T-cell (primary cell): ENCODE measurements around the gene MRM2. TPM values are rescaled to one million over a fixed set of nuclear protein-coding genes. Genes with fewer than 3 reads are reported as not detected.

Experiments used
- ATAC-seq, 4 experiments: fragments of 200-7000 bp in 3 of 4; fragments of 150-1000 bp in 1 of 4; cut with Tn5 transposase; replicated peaks in 1 of 4; 1 replicate in 3 of 4; 2 replicates in 1 of 4; pipeline ENCODE4 v1.10.0; 2021; ENCODE audit warnings: moderate library complexity in 3 of 4, mild to moderate bottlenecking in 2 of 4, moderate number of reproducible peaks in 1 of 4
- CTCF ChIA-PET, 2 donors: fragments of 300-600 bp; sonication (Branson Sonifier 250); formaldehyde crosslinking; loops; one replicate each; lab custom pipeline; 2022; ENCODE audit warnings: antibody characterized with exemption in 2 of 2; lab: Charles Lee
- POLR2A ChIA-PET, 2 donors: fragments of 300-600 bp; sonication (Branson Sonifier 250); formaldehyde crosslinking; loops; one replicate each; lab custom pipeline; 2022; ENCODE audit warnings: antibody characterized with exemption in 2 of 2; lab: Charles Lee
- DNase-seq, 35 experiments: peaks; one replicate each; pipeline versions ENCODE4 v3.0.0 to v3.0.0-alpha.2; 2013 to 2023
- H3K27ac ChIP-seq: one replicate; pipeline ENCODE4 v1.5.1; 2013; ENCODE audit warnings: low read length
- H3K27me3 ChIP-seq, 2 experiments: replicated peaks in 1 of 2; 1 replicate in 1 of 2; 2 replicates in 1 of 2; pipeline versions ENCODE4 v1.6.1 to v1.7.0; 2013; ENCODE audit warnings: low read length in 1 of 2, mixed read lengths in 1 of 2; ENCODE audit not compliant: control insufficient read depth in 2 of 2, insufficient read depth in 2 of 2; ENCODE audit errors: extremely low read depth in 1 of 2
- H3K36me3 ChIP-seq, 2 donors: 1 replicate in 1 of 2; 2 replicates in 1 of 2; pipeline versions ENCODE4 v1.6.1 to v1.7.0; 2013; ENCODE audit warnings: low read length in 1 of 2; ENCODE audit not compliant: control insufficient read depth in 2 of 2, insufficient read depth in 1 of 2; ENCODE audit errors: extremely low read depth in 1 of 2
- H3K4me1 ChIP-seq, 2 experiments: 1 replicate in 1 of 2; 2 replicates in 1 of 2; pipeline versions ENCODE4 v1.6.1 to v1.7.0; 2013; ENCODE audit warnings: low read length in 2 of 2, mixed read lengths in 1 of 2; ENCODE audit not compliant: insufficient read depth in 2 of 2, control insufficient read depth in 1 of 2; ENCODE audit errors: extremely low read depth in 1 of 2
- H3K4me3 ChIP-seq, 2 donors: 1 replicate in 1 of 2; 2 replicates in 1 of 2; pipeline versions ENCODE4 v1.5.1 to v1.7.0; 2013; ENCODE audit warnings: mild to moderate bottlenecking in 2 of 2, low read length in 1 of 2, moderate library complexity in 1 of 2; ENCODE audit not compliant: control insufficient read depth in 1 of 2; ENCODE audit errors: extremely low read depth in 1 of 2
- H3K9me3 ChIP-seq: 2 replicates; pipeline ENCODE4 v1.7.0; 2013
- H3K27ac Mint-ChIP-seq, 2 donors: one replicate each; pipeline ENCODE4 v1.8.0; 2020 to 2021; ENCODE audit warnings: mild to moderate bottlenecking in 2 of 2, mixed read lengths in 2 of 2
- H3K27me3 Mint-ChIP-seq, 2 donors: one replicate each; pipeline ENCODE4 v1.8.0; 2021 to 2022; ENCODE audit warnings: mixed read lengths in 2 of 2
- H3K36me3 Mint-ChIP-seq: one replicate; pipeline ENCODE4 v1.8.0; 2021; ENCODE audit warnings: mixed read lengths
- H3K4me1 Mint-ChIP-seq, 3 donors: one replicate each; pipeline ENCODE4 v1.8.0; 2020 to 2022; ENCODE audit warnings: mixed read lengths in 3 of 3, mild to moderate bottlenecking in 1 of 3
- H3K4me3 Mint-ChIP-seq, 3 donors: one replicate each; pipeline ENCODE4 v1.8.0; 2020 to 2022; ENCODE audit warnings: mild to moderate bottlenecking in 3 of 3, mixed read lengths in 3 of 3, moderate library complexity in 3 of 3
- H3K9me3 Mint-ChIP-seq, 3 donors: one replicate each; pipeline ENCODE4 v1.8.0; 2020 to 2022; ENCODE audit warnings: mixed read lengths in 3 of 3
- WGBS: methylation state at CpG from one replicate; pipeline ENCODE4 v1.1.5; 2013; ENCODE audit warnings: missing lambda C conversion rate; ENCODE audit not compliant: insufficient coverage; 5-methylcytosine and 5-hydroxymethylcytosine counted together
- total RNA-seq, 35 experiments: library from RNA in 6 of 35; stranded (reverse) in 6 of 35; fragments of 120-200 nt in 1 of 35; gene quantifications; one replicate each; pipeline versions ENCODE4 v1.2.1 to v1.2.4 and lab custom pipeline; 2013 to 2026

Gene MRM2
- total RNA-seq (10 to 100 TPM in 3 of 5 donors, 1 to 10 TPM in 2; 6.5 to 20.0 (median 17.9) TPM), total RNA-seq (lab: John Stamatoyannopoulos, UW) (0 to 1.2 (median 0.45) reads per million in 29 experiments)
- 19.3 TPM for total RNA-seq (2013)

DNA sequence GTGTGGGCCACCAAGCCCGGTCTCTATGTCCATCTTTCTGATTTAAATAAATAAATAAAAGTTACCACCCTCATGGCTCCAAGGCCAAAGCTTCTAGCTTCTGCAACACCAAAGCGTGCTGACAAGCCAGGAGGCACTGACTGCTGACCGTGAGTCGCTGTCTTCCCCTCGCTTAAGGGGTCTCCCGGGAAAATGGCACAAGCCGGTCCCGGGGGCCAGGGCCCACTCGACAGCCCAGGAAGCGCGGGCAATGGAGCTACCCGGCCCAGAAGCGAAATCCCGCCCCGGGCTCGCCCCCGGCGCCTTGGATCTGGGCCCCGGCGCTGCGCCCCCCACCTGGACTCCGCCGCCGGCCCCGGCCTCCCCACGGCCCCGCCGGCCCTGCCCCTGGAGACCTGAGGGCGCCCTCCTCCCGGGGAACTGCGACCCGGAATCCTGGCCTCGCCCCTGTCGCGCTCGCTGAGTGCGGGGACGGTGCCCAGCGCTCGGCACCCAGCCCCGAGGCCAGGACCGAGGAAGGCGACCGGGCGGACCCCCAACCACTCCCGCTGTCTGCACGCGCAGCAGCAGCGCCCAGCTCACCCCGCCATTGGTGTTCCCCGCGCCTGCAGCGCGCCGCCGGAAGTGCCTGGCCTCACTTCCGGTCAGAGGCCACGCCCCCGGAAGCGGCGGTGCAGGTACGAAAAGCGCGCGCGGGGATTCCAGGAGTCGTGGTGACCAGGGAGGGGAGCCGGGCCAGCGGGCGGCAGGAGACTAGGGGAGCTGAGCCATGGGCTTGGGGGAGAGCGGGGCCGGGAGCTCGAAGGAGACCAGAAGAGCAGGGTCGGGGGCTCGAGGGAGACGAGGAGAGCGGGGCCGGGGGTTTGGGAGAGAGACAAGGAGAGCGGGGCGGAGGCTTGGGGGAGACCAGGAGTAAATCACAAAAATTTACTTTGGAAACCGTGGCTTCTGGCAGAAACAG lies at the start of gene MRM2, which contains the start of gene NUDT1:
TSS of gene MRM2 (minus strand) at position 626 of the 961 bp plus-strand sequence. CDS start at position 590, 36 bp downstream.
TSS of gene NUDT1 (plus strand) at position 647 of the 961 bp plus-strand sequence. CDS start 2,349 bp downstream, outside the sequence.
- H3K4me1 Mint-ChIP-seq: peaks cover 10 to 37% (median 23%) of the 10 kb centered on the region in 3 donors
- CTCF ChIA-PET: interaction anchor here in 1 of 2 donors (0.6 to 1.2 kb wide), 2 partner anchors 10 to 667 kb away, joined by 3 read pairs; no protein-coding TSS in a partner anchor
- peaks cover 8% of the 10 kb centered on the region for H3K36me3 Mint-ChIP-seq
- WGBS: under 1% methylated on average over 74 of the region's 81 CpGs
- peak in 30 of 35 experiments; percentile 16 to 72 (median 40) for DNase-seq
- H3K9me3 ChIP-seq: no peaks in the 10 kb centered on the region
- no peaks in the 10 kb centered on the region for H3K9me3 Mint-ChIP-seq
- H3K4me3 Mint-ChIP-seq: peak within 1 kb of the TSS; percentile 88 to 90 (median 90)
- H3K27ac Mint-ChIP-seq: peak within 1 kb of the TSS; percentile 80 to 88
- no peaks in the 10 kb centered on the region for H3K27me3 Mint-ChIP-seq
- peak; percentile 55 to 82 (median 80) for ATAC-seq
- POLR2A ChIA-PET: interaction anchor here in 1 of 2 donors (0.7 kb wide), 1 partner anchor 96 kb away, joined by 3 read pairs; no protein-coding TSS in a partner anchor
- H3K4me3 ChIP-seq: peak within 1 kb of the TSS; percentile 84 to 98
- no peaks in the 10 kb centered on the region for H3K27me3 ChIP-seq
- H3K27ac ChIP-seq: peak within 1 kb of the TSS; percentile 56
- peaks cover 0 to 28% of the 10 kb centered on the region in 2 experiments for H3K4me1 ChIP-seq
- peaks cover 8 to 15% of the 10 kb centered on the region in 2 donors for H3K36me3 ChIP-seq

DNA sequence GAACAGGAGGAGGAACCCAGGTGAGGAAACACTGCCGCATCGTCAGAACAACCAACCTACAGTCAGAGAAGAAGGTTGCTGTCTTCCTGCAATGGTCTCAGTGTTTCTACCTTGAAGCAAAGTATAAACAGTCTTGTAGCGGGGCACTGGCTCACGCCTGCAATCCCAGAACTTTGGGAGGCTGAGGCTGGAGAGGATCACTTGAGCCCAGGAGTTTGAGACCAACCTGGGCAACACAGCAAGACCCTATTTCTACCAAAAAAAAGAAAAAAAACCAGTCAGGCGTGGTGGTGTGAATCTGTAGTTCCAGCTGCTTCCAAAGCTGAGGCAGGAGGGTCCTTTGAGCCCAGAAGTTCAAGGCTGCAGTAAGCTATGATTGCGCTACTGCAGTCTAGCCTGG lies 48.9 kb upstream of the MRM2 start:
- peaks cover 0 to 5% (median 0%) of the 10 kb centered on the region in 3 donors for H3K4me1 Mint-ChIP-seq
- no peaks in the 10 kb centered on the region for H3K9me3 Mint-ChIP-seq
- Histone ChIP-seq H3K36me3 (no peaks in the 10 kb centered on the region), H3K4me3 (no peak overlapping the region), H3K27me3 (no peaks in the 10 kb centered on the region), H3K4me1 (no peaks in the 10 kb centered on the region), H3K9me3 (no peaks in the 10 kb centered on the region), H3K27ac (no peak overlapping the region)
- peaks cover 7% of the 10 kb centered on the region for H3K36me3 Mint-ChIP-seq
- WGBS: 60% methylated on average over 1 of the region's 6 CpGs
- no peak overlapping the region for H3K27ac Mint-ChIP-seq
- DNase-seq: no peak
- ChIA-PET CTCF (no interaction called here), POLR2A (no interaction called here)
- no peak for ATAC-seq
- H3K27me3 Mint-ChIP-seq: no peaks in the 10 kb centered on the region
- no peak overlapping the region for H3K4me3 Mint-ChIP-seq

DNA sequence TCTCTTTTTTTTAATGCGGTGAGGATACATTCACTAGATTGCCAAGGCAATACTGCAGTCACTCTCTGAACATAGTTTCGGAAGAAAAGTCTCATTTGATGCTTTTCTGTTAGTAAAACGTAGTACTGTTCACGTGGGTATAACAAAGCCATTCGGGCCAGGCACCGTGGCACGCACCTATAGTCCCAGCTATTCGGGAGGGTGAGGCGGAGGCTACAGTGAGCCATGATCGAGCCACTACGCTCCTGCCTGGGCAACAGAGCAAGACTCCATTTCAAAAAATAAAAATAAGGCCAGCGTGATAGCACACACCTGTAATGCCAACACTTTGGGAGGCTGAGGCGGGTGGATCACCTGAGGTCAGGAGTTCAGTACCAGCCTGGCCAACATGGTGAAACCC lies 47.6 kb upstream of the MRM2 start:
- POLR2A ChIA-PET: no interaction called here
- Mint-ChIP-seq H3K4me1 (peaks cover 0 to 5% (median 0%) of the 10 kb centered on the region in 3 donors), H3K9me3 (no peaks in the 10 kb centered on the region), H3K4me3 (no peak overlapping the region), H3K27ac (no peak overlapping the region), H3K36me3 (peaks cover 7% of the 10 kb centered on the region), H3K27me3 (no peaks in the 10 kb centered on the region)
- DNase-seq: no peak
- no peaks in the 10 kb centered on the region for H3K4me1 ChIP-seq
- H3K36me3 ChIP-seq: no peaks in the 10 kb centered on the region
- H3K27me3 ChIP-seq: no peaks in the 10 kb centered on the region
- ATAC-seq: no peak
- 93% methylated on average over 13 of the region's 13 CpGs for WGBS
- H3K27ac ChIP-seq: no peak overlapping the region
- H3K9me3 ChIP-seq: no peaks in the 10 kb centered on the region
- CTCF ChIA-PET: no interaction called here
- no peak overlapping the region for H3K4me3 ChIP-seq

GRCh38 chr7:2289111-2289586 lies 47.1 kb upstream of the MRM2 start:
- ChIA-PET CTCF (no interaction called here), POLR2A (no interaction called here)
- Histone ChIP-seq H3K27me3 (no peaks in the 10 kb centered on the region), H3K4me1 (no peaks in the 10 kb centered on the region), H3K9me3 (no peaks in the 10 kb centered on the region), H3K27ac (no peak overlapping the region), H3K36me3 (no peaks in the 10 kb centered on the region), H3K4me3 (no peak overlapping the region)
- WGBS: 84% methylated on average over 15 of the region's 20 CpGs
- Mint-ChIP-seq H3K9me3 (no peaks in the 10 kb centered on the region), H3K4me3 (no peak overlapping the region), H3K36me3 (peaks cover 7% of the 10 kb centered on the region), H3K4me1 (peaks cover 0 to 5% (median 0%) of the 10 kb centered on the region in 3 donors), H3K27me3 (no peaks in the 10 kb centered on the region), H3K27ac (no peak overlapping the region)
- DNase-seq: no peak
- no peak for ATAC-seq

DNA sequence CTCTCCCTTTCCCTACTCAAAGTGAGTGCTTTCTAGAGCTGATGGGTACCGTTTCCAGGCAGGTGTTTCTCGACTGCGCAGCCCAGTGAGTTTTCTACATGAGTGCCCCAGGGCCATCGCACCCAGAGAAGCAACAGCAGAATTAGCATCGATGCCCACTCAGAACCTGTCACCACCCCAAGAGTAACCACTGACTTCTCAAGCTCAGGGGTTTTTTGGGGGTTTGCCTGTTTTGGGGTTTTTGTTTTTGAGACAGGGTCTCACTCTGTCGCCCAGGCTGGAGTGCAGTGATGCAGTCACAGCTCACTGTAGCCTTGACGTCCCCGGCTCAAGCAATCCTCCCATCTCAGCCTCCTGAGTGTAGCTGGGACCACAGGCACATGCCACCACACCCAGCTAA lies 46.5 kb upstream of the MRM2 start:
- Histone ChIP-seq H3K27ac (no peak overlapping the region), H3K4me3 (no peak overlapping the region), H3K36me3 (no peaks in the 10 kb centered on the region), H3K9me3 (no peaks in the 10 kb centered on the region), H3K27me3 (no peaks in the 10 kb centered on the region), H3K4me1 (no peaks in the 10 kb centered on the region)
- 72% methylated on average over 3 of the region's 8 CpGs for WGBS
- no peak overlapping the region for H3K27ac Mint-ChIP-seq
- CTCF ChIA-PET: interaction anchor here in 1 of 2 donors (0.7 kb wide), 1 partner anchor 38 kb away, joined by 5 read pairs; no protein-coding TSS in a partner anchor
- POLR2A ChIA-PET: no interaction called here
- H3K4me3 Mint-ChIP-seq: no peak overlapping the region
- peaks cover 0 to 5% (median 0%) of the 10 kb centered on the region in 3 donors for H3K4me1 Mint-ChIP-seq
- peak in 1 of 35 experiments; percentile 6 for DNase-seq
- ATAC-seq: no peak
- H3K27me3 Mint-ChIP-seq: no peaks in the 10 kb centered on the region
- H3K9me3 Mint-ChIP-seq: no peaks in the 10 kb centered on the region
- H3K36me3 Mint-ChIP-seq: peaks cover 7% of the 10 kb centered on the region

- H3K4me1 Mint-ChIP-seq: peaks cover 0 to 5% (median 0%) of the 10 kb centered on the region in 3 donors
- ChIA-PET CTCF (no interaction called here), POLR2A (no interaction called here)
- Histone ChIP-seq H3K27me3 (no peaks in the 10 kb centered on the region), H3K36me3 (no peaks in the 10 kb centered on the region), H3K4me1 (no peaks in the 10 kb centered on the region), H3K27ac (no peak overlapping the region), H3K9me3 (no peaks in the 10 kb centered on the region), H3K4me3 (no peak overlapping the region)
- H3K9me3 Mint-ChIP-seq: no peaks in the 10 kb centered on the region
- H3K27ac Mint-ChIP-seq: no peak overlapping the region
- DNase-seq: no peak
- WGBS: 90% methylated on average over 2 of the region's 8 CpGs
- peaks cover 7% of the 10 kb centered on the region for H3K36me3 Mint-ChIP-seq
- no peaks in the 10 kb centered on the region for H3K27me3 Mint-ChIP-seq
- ATAC-seq: no peak
- H3K4me3 Mint-ChIP-seq: no peak overlapping the region
Observed at GRCh38 chr7:2287745-2288144, 45.7 kb upstream of the MRM2 start.
